ENCODE data around the gene PLET1.

DNA sequence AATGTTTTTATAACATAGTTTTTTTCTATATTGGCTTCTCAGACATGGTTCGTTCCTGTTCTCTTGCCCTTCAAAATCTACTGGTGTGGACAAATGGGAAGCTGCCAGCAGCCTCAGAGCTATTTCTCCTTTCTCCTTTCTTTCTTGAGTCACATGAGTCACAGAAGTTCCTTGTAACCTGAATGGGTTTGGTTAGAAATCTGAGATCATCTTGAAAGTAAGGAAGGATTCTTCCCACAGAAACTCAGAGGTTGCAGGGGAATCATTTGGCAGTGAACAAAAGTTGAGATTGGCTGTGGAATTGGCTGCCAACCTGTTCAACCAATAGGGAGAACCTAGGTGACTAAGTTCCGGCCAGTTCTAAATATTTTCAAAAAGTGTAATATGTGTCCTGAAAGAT lies 12.5 kb downstream of the PLET1 start:
- TF ChIP-seq, protein P1, sequence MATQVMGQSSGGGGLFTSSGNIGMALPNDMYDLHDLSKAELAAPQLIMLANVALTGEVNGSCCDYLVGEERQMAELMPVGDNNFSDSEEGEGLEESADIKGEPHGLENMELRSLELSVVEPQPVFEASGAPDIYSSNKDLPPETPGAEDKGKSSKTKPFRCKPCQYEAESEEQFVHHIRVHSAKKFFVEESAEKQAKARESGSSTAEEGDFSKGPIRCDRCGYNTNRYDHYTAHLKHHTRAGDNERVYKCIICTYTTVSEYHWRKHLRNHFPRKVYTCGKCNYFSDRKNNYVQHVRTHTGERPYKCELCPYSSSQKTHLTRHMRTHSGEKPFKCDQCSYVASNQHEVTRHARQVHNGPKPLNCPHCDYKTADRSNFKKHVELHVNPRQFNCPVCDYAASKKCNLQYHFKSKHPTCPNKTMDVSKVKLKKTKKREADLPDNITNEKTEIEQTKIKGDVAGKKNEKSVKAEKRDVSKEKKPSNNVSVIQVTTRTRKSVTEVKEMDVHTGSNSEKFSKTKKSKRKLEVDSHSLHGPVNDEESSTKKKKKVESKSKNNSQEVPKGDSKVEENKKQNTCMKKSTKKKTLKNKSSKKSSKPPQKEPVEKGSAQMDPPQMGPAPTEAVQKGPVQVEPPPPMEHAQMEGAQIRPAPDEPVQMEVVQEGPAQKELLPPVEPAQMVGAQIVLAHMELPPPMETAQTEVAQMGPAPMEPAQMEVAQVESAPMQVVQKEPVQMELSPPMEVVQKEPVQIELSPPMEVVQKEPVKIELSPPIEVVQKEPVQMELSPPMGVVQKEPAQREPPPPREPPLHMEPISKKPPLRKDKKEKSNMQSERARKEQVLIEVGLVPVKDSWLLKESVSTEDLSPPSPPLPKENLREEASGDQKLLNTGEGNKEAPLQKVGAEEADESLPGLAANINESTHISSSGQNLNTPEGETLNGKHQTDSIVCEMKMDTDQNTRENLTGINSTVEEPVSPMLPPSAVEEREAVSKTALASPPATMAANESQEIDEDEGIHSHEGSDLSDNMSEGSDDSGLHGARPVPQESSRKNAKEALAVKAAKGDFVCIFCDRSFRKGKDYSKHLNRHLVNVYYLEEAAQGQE (IDR thresholded peaks at IDR 0.05; ENCODE audit: low read depth), result no peak
- TF ChIP-seq TAF1 (IDR thresholded peaks at IDR 0.05; ENCODE audit: low read depth), result no peak
- TF ChIP-seq EGR1 (IDR thresholded peaks at IDR 0.05), result no peak
- TF ChIP-seq CEBPB (IDR thresholded peaks at IDR 0.05), result no peak
- TF ChIP-seq ZBTB7A (IDR thresholded peaks at IDR 0.05; ENCODE audit: low read depth), result no peak
- TF ChIP-seq RAD21 (IDR thresholded peaks at IDR 0.05; ENCODE audit: low read depth), result no peak
